Measurements from ENCODE around the gene NTF3. TPM values are rescaled to one million over a fixed set of nuclear protein-coding genes. Genes with fewer than 3 reads are reported as not detected.
A peak's percentile ranks its signal among the peaks of the same experiment; 100 is the strongest.

NTF3 gene
- total RNA-seq, 1 donor from 2014 or later, result 8.9 TPM

DNA sequence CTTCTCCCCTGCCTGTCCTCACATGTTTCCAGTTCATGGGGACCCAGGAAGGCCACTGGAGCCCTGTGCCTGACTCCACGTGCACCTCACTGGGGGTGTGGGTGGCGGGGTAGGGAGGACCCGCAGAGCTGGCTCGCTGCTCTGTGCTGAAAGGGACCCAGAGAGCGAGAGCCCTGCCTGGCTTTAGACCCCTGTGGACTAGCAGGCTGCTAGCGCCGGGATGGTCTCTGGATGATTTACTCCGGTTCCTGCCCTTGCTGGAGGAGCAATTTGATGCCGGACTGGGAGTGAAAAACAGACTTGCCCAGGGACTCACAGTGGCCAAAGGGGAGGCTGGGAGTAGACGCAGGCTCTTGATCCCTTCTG is 49.0 kb downstream of the NTF3 start:
- Histone ChIP-seq H2AFZ (ENCODE audit: low read depth, low read length) (no peak overlapping the region), H3K4me2 (ENCODE audit: low read length) (peak overlapping the region; percentile 37), H3K27me3 (ENCODE audit: insufficient read depth, low read length) (no peaks in the 10 kb centered on the region), H3K79me2 (ENCODE audit: insufficient read depth, low read length) (no peaks in the 10 kb centered on the region), H3K4me3 (ENCODE audit: insufficient read depth, low read depth, low read length) (no peak overlapping the region), H3K36me3 (ENCODE audit: insufficient read depth, low read length) (no peaks in the 10 kb centered on the region), H3K9me3 (ENCODE audit: insufficient read depth, low read depth, low read length) (no peaks in the 10 kb centered on the region), H3K4me1 (ENCODE audit: insufficient read depth, low read length) (peaks cover 3% of the 10 kb centered on the region), H4K20me1 (ENCODE audit: insufficient read depth, low read length) (no peaks in the 10 kb centered on the region), H3K27ac (ENCODE audit: low read depth, low read length) (no peak overlapping the region), H3K9ac (ENCODE audit: low read length) (no peak overlapping the region)
- no peak overlapping the region for H3K4me3 Mint-ChIP-seq (ENCODE audit: unreplicated experiment)
- peaks cover 3% of the 10 kb centered on the region for H3K36me3 Mint-ChIP-seq (ENCODE audit: low read depth, unreplicated experiment)
- no peak for TF ChIP-seq EZH2 (IDR thresholded peaks at IDR 0.05; ENCODE audit: insufficient read depth, low read length)
- TF ChIP-seq, protein P1, sequence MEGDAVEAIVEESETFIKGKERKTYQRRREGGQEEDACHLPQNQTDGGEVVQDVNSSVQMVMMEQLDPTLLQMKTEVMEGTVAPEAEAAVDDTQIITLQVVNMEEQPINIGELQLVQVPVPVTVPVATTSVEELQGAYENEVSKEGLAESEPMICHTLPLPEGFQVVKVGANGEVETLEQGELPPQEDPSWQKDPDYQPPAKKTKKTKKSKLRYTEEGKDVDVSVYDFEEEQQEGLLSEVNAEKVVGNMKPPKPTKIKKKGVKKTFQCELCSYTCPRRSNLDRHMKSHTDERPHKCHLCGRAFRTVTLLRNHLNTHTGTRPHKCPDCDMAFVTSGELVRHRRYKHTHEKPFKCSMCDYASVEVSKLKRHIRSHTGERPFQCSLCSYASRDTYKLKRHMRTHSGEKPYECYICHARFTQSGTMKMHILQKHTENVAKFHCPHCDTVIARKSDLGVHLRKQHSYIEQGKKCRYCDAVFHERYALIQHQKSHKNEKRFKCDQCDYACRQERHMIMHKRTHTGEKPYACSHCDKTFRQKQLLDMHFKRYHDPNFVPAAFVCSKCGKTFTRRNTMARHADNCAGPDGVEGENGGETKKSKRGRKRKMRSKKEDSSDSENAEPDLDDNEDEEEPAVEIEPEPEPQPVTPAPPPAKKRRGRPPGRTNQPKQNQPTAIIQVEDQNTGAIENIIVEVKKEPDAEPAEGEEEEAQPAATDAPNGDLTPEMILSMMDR (IDR thresholded peaks at IDR 0.05; ENCODE audit: insufficient read depth, low read depth, low read length), result no peak
- H3K27me3 Mint-ChIP-seq (ENCODE audit: low read depth, unreplicated experiment), result peaks cover 8% of the 10 kb centered on the region
- no peaks in the 10 kb centered on the region for H3K9me3 Mint-ChIP-seq (ENCODE audit: unreplicated experiment)
- no peaks in the 10 kb centered on the region for H3K4me1 Mint-ChIP-seq (ENCODE audit: low read depth, unreplicated experiment)
- no peak for FAIRE-seq
- no peak overlapping the region for H3K27ac Mint-ChIP-seq (ENCODE audit: unreplicated experiment)
- DNase-seq (ENCODE audit: low read depth), result no peak

DNA sequence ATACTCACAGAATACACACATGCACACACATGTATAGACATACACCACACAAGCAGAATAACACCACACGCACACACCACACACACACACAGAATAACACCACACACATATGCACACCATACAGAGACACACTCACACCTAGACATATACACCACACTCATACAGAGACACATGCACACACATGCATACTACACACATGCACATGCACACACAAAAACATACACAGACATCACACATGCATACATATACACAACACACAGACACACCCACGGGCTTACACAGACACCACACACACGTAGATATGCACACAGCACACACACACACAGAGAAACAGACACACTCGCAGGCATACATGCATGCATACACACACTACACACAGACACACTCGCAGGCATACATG is 49.7 kb downstream of the NTF3 start:
- Mint-ChIP-seq H3K9me3 (ENCODE audit: unreplicated experiment) (no peaks in the 10 kb centered on the region), H3K4me3 (ENCODE audit: unreplicated experiment) (no peak overlapping the region), H3K4me1 (ENCODE audit: low read depth, unreplicated experiment) (no peaks in the 10 kb centered on the region), H3K36me3 (ENCODE audit: low read depth, unreplicated experiment) (peaks cover 3% of the 10 kb centered on the region), H3K27me3 (ENCODE audit: low read depth, unreplicated experiment) (peaks cover 8% of the 10 kb centered on the region), H3K27ac (ENCODE audit: unreplicated experiment) (no peak overlapping the region)
- Histone ChIP-seq H4K20me1 (ENCODE audit: insufficient read depth, low read length) (no peaks in the 10 kb centered on the region), H2AFZ (ENCODE audit: low read depth, low read length) (no peak overlapping the region), H3K4me1 (ENCODE audit: insufficient read depth, low read length) (peaks cover 3% of the 10 kb centered on the region), H3K4me2 (ENCODE audit: low read length) (no peak overlapping the region), H3K27ac (ENCODE audit: low read depth, low read length) (no peak overlapping the region), H3K4me3 (ENCODE audit: insufficient read depth, low read depth, low read length) (no peak overlapping the region), H3K27me3 (ENCODE audit: insufficient read depth, low read length) (no peaks in the 10 kb centered on the region), H3K79me2 (ENCODE audit: insufficient read depth, low read length) (no peaks in the 10 kb centered on the region), H3K9me3 (ENCODE audit: insufficient read depth, low read depth, low read length) (no peaks in the 10 kb centered on the region), H3K9ac (ENCODE audit: low read length) (no peak overlapping the region), H3K36me3 (ENCODE audit: insufficient read depth, low read length) (no peaks in the 10 kb centered on the region)
- FAIRE-seq, result no peak
- no peak for DNase-seq (ENCODE audit: low read depth)
- no peak for TF ChIP-seq EZH2 (IDR thresholded peaks at IDR 0.05; ENCODE audit: insufficient read depth, low read length)
- TF ChIP-seq, protein P1 (IDR thresholded peaks at IDR 0.05; ENCODE audit: insufficient read depth, low read depth, low read length), result no peak

DNA sequence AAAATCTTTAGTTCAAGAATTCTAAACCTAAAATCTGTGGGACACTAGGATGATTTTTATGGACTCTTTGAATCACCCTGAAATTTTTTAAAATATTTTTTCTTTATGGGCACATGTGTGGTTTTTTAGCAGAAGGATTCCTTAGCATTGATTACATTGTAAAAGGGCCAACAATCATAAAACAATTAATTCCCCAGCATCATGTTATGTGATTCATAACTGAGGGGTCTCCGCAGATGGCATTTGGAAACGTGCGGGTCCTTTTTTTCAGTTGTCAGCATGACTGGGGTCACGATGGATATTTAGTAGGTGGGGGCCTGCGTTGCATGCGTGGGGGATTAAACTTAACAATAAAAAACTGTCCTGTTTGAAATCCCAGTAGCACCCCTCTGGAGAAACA is 52.5 kb downstream of the NTF3 start:
- Histone ChIP-seq H3K27ac (ENCODE audit: low read depth, low read length) (no peak overlapping the region), H3K27me3 (ENCODE audit: insufficient read depth, low read length) (no peaks in the 10 kb centered on the region), H3K4me2 (ENCODE audit: low read length) (no peak overlapping the region), H2AFZ (ENCODE audit: low read depth, low read length) (no peak overlapping the region), H3K9ac (ENCODE audit: low read length) (no peak overlapping the region), H4K20me1 (ENCODE audit: insufficient read depth, low read length) (no peaks in the 10 kb centered on the region), H3K4me1 (ENCODE audit: insufficient read depth, low read length) (peaks cover 15% of the 10 kb centered on the region), H3K36me3 (ENCODE audit: insufficient read depth, low read length) (no peaks in the 10 kb centered on the region), H3K9me3 (ENCODE audit: insufficient read depth, low read depth, low read length) (no peaks in the 10 kb centered on the region), H3K79me2 (ENCODE audit: insufficient read depth, low read length) (no peaks in the 10 kb centered on the region), H3K4me3 (ENCODE audit: insufficient read depth, low read depth, low read length) (no peak overlapping the region)
- H3K4me1 Mint-ChIP-seq (ENCODE audit: low read depth, unreplicated experiment), result peaks cover 18% of the 10 kb centered on the region
- H3K9me3 Mint-ChIP-seq (ENCODE audit: unreplicated experiment), result no peaks in the 10 kb centered on the region
- H3K36me3 Mint-ChIP-seq (ENCODE audit: low read depth, unreplicated experiment), result peaks cover 3% of the 10 kb centered on the region
- DNase-seq (ENCODE audit: low read depth) (no peak), FAIRE-seq (no peak)
- no peak overlapping the region for H3K4me3 Mint-ChIP-seq (ENCODE audit: unreplicated experiment)
- peaks cover 8% of the 10 kb centered on the region for H3K27me3 Mint-ChIP-seq (ENCODE audit: low read depth, unreplicated experiment)
- no peak for TF ChIP-seq EZH2 (IDR thresholded peaks at IDR 0.05; ENCODE audit: insufficient read depth, low read length)
- TF ChIP-seq, protein P1 (IDR thresholded peaks at IDR 0.05; ENCODE audit: insufficient read depth, low read depth, low read length), result no peak
- H3K27ac Mint-ChIP-seq (ENCODE audit: unreplicated experiment), result no peak overlapping the region

All from astrocyte (in vitro differentiated cells and primary cell).